HG03039 (cell line): Measurements from ENCODE around the gene RFX8.
"Not testable (repeated sequence)": the region's sequence is repeated elsewhere in the genome, so short reads cannot be mapped to it uniquely, and the experiment has no call there.

Source experiments
- ATAC-seq: cut with Tn5 transposase; IDR thresholded peaks from one replicate; pipeline ENCODE4 v1.9.1; 2021; ENCODE audit warnings: mild to moderate bottlenecking, moderate library complexity; ENCODE audit not compliant: unreplicated experiment

Gene RFX8

GRCh38 chr2:101486994-101487393 lies 12.1 kb upstream of the RFX8 start:
- no peak for ATAC-seq

GRCh38 chr2:101486258-101486701 lies 11.4 kb upstream of the RFX8 start:
- ATAC-seq, result no peak

- no peak for ATAC-seq
Measured at GRCh38 chr2:101485856-101486255, 10.9 kb upstream of the RFX8 start.

- ATAC-seq, result no peak
Measured at GRCh38 chr2:101480764-101481163, 5.9 kb upstream of the RFX8 start.

GRCh38 chr2:101479810-101480209 lies 4.9 kb upstream of the RFX8 start:
- ATAC-seq, result no peak

DNA sequence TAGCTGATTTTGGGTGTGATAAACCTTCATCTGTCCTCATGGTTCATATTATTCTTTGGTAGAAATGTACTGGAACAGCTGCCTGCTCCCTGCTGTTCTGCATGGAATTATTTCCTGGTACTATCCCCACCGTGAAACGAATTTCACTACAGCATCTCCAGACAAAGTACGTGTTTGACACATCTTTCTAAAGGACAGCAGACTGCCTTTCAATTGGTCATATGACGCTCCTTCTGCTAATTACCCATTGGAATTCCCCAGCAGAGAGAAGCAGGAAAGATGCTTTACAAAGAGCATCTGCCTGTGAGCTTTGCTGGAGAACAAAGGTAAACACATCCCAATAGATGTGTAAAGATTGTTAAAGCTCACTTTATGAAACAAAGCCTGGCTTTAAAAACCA lies 4.4 kb upstream of the RFX8 start:
- ATAC-seq, result no peak

GRCh38 chr2:101478181-101479001 lies 3.5 kb upstream of the RFX8 start:
- no peak for ATAC-seq

- no peak for ATAC-seq
Measured at GRCh38 chr2:101477556-101477955, 2.6 kb upstream of the RFX8 start.

- no peak for ATAC-seq
Measured at GRCh38 chr2:101476605-101477208, 1.8 kb upstream of the RFX8 start.

DNA sequence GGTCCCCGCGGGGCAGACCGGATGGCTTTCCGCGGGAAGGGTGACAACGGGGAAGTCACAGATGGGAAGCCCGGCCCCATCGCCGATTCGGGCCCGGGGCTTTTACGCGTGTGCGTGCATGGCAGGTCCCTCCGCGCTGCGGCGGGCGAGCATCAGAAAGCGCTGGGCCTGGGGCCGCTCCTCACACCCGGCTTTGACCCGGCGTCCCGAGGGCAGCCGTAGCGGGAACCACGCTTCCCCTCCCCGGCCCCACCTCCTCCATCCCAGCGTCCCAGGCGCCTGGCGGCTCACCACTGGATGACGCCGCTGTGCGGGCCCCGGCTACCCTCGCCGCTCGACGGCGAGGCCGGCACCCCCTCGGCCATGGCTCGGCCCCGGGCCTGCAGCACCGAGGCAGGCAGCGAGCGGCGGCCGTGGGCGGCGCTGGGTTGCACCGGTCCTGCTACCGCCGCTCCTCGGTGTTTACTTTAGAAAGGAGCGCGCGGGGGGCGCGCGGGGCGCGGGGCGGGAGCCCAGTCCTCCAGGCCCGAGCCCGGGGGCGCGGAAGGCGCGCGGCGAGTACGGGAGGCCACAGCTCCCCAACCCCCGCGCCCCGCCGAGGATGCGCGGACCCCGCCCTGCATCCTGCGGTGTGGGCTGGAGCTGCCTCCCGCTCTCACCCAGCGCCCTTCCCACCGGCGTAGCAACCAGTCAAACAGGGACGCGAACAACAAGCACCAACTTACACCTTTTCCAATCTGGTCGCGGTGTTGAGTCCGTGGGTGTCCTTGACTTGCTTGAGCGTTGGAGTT lies 806 bp downstream of the RFX8 start:
- no peak for ATAC-seq

DNA sequence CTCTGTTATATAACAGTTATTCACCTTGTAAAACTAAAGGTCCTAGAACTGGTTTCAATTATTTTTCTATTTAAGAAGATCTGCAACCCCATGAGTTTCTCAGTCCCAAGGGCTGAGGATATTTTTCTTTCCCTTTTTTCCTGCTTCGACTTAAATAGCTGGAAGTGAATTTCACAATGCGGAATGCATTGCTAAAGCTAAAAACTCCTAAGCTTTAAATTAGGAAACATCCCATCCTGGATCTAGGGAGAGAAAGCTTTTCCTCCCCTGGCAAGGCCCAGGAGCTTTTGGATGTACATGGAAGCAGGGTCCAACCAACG lies 1.4 kb downstream of the RFX8 start:
- no peak for ATAC-seq

GRCh38 chr2:101469863-101470262 lies 5.0 kb downstream of the RFX8 start:
- no peak for ATAC-seq

DNA sequence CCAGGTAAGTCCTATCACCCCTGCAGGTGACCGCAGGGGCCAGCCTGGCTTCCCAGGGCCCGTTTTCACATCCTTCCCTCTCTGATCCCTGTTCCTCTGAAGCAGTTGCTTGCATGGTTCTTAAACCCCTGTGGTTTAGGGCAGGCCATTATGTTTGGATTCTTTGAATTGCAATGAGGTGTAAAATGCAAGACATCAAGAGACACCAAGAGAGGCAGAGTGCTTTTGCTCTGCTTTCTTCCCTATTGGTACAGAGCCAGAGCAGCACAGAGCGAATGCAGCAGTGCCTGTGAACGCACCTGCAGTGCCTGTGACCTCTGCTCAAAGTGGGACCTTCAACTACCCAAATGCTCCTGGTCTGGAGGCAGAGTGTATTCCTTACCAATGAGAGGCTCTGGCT lies 7.6 kb downstream of the RFX8 start:
- no peak for ATAC-seq

- no peak for ATAC-seq
Measured at GRCh38 chr2:101466426-101466825, 8.5 kb downstream of the RFX8 start.

- ATAC-seq, result no peak
Measured at GRCh38 chr2:101464841-101465240, 10.1 kb downstream of the RFX8 start.

GRCh38 chr2:101463911-101464641 lies 10.8 kb downstream of the RFX8 start:
- no peak for ATAC-seq

DNA sequence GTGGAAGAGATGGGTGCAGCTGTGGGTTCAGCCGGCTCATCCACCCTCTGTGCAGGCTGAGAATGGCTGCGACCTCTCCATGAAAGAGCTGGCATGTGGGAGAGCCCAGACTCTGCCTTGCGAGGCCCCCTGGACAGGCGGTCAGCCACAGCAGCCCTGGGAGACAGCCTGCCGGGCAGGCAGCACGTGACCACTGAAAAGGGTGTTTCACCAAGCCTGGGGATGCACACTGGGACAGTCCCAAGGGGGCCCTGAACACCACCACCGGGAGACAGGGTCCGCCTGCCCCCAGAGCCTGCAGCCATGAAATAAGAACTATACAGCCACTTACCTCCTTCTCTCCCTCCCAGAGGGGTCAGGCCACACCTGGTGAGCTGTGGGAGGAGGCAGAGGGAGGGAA lies 11.5 kb downstream of the RFX8 start:
- ATAC-seq, result no peak

DNA sequence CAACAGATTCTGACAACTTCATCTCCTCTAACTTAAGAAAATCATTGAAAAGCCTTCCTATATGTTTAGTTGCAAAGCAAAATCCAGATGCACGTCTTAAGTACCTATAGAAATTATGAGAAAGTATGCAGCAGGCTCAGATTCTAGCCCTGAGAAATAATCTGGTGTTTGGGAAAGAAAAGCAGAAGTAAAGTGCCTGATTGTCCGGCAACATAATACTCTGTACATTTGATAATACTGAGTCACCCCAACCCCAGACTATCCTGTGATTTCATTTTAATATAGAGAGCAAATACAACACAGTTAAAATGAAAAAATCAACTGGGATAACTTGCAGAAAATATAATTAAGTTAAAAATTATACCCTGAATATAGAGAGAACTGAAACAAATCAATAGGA lies 13.5 kb downstream of the RFX8 start:
- ATAC-seq, result no peak

DNA sequence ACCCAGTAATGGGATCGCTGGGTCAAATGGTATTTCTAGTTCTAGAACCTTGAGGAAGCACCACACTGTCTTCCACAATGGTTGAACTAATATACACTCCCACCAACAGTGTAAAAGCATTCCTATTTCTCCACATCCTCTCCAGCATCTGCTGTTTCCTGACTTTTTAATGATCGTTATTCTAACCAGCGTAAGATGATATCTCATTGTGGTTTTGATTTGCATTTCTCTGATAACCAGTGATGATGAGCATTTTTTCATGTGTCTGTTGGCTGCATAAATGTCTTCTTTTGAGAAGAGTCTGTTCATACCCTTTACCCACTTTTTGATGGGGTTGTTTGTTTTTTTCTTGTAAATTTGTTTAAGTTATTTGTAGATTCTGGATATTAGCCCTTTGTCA lies 20.5 kb downstream of the RFX8 start:
- ATAC-seq, result not testable (repeated sequence)

DNA sequence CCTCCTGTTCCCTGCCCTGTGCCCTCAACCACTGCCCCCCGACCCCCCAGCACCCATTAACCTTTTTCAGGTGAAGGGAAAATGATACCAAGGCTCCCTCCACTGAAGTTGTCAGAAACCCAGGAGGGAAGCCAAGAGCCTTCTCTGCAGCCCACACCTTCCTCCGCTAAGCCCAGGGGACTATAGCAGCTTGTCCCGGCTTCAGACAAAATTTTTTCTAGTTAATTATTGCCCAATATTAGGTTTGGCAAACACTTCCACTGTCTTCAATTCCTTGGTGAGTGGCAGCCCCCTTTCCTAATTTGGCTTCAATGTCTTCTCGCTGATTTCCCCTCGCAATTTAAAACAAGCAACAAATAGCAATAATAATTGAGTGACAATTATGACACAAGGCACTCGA lies 23.9 kb downstream of the RFX8 start:
- ATAC-seq, result no peak

GRCh38 chr2:101446869-101447268 lies 28.0 kb downstream of the RFX8 start:
- no peak for ATAC-seq
